CD4-positive, alpha-beta memory T cell (primary cell): ENCODE data around the gene EXOC8. TPM values are rescaled to one million over a fixed set of nuclear protein-coding genes. Genes with fewer than 3 reads are reported as not detected.
A peak's percentile ranks its signal among the peaks of the same experiment; 100 is the strongest.

Experiments
- CTCF ChIA-PET: fragments of 350-600 bp; sonication (Branson Sonifier 250); formaldehyde crosslinking; loops from one replicate; lab custom pipeline; 2021; ENCODE audit warnings: inconsistent platforms; ENCODE audit not compliant: partially characterized antibody; lab: Charles Lee
- POLR2A ChIA-PET: fragments of 350-600 bp; sonication (Branson Sonifier 250); formaldehyde crosslinking; loops from one replicate; lab custom pipeline; 2021; ENCODE audit not compliant: partially characterized antibody; lab: Charles Lee
- DNase-seq, 5 donors: peaks; one replicate each; pipeline versions ENCODE4 v3.0.0 to v3.0.0-alpha.2; 2020 to 2022; ENCODE audit warnings: mixed read lengths in 1 of 5
- H3K27ac ChIP-seq: one replicate; pipeline ENCODE4 v1.7.0; 2013; ENCODE audit warnings: low read depth, low read length
- H3K27me3 ChIP-seq: 2 replicates; pipeline ENCODE4 v1.7.0; 2013; ENCODE audit warnings: mild to moderate bottlenecking, low read length, moderate library complexity; ENCODE audit not compliant: insufficient read depth
- H3K36me3 ChIP-seq: 2 replicates; pipeline ENCODE4 v1.7.0; 2013; ENCODE audit warnings: mild to moderate bottlenecking, low read length, moderate library complexity; ENCODE audit not compliant: insufficient read depth
- H3K4me1 ChIP-seq: 2 replicates; pipeline ENCODE4 v1.7.0; 2013; ENCODE audit warnings: mild to moderate bottlenecking, low read length, moderate library complexity; ENCODE audit not compliant: insufficient read depth
- H3K4me3 ChIP-seq, 2 donors: one replicate each; pipeline ENCODE4 v1.7.0; 2013; ENCODE audit warnings: low read length in 2 of 2, mild to moderate bottlenecking in 1 of 2
- H3K9me3 ChIP-seq, 2 donors: one replicate each; pipeline ENCODE4 v1.7.0; 2013; ENCODE audit warnings: low read length in 2 of 2, control low read depth in 1 of 2; ENCODE audit not compliant: control insufficient read depth in 1 of 2
- H3K27ac Mint-ChIP-seq, 7 donors: one replicate each; pipeline ENCODE4 v1.8.0; 2020 to 2021; ENCODE audit warnings: mixed read lengths in 7 of 7, mild to moderate bottlenecking in 6 of 7, inconsistent platforms in 3 of 7, moderate library complexity in 3 of 7
- H3K27me3 Mint-ChIP-seq, 2 donors: one replicate each; pipeline ENCODE4 v1.8.0; 2020 to 2021; ENCODE audit warnings: mixed read lengths in 2 of 2
- H3K36me3 Mint-ChIP-seq, 2 donors: one replicate each; pipeline ENCODE4 v1.8.0; 2020 to 2021; ENCODE audit warnings: mixed read lengths in 2 of 2, inconsistent platforms in 1 of 2, mild to moderate bottlenecking in 1 of 2
- H3K4me1 Mint-ChIP-seq, 4 donors: one replicate each; pipeline ENCODE4 v1.8.0; 2020 to 2021; ENCODE audit warnings: mixed read lengths in 4 of 4, mild to moderate bottlenecking in 1 of 4
- H3K4me3 Mint-ChIP-seq, 8 donors: one replicate each; pipeline ENCODE4 v1.8.0; 2020 to 2021; ENCODE audit warnings: mixed read lengths in 8 of 8, mild to moderate bottlenecking in 7 of 8, moderate library complexity in 6 of 8, inconsistent platforms in 3 of 8
- H3K9me3 Mint-ChIP-seq, 8 donors: one replicate each; pipeline ENCODE4 v1.8.0; 2020 to 2021; ENCODE audit warnings: mixed read lengths in 8 of 8, mild to moderate bottlenecking in 5 of 8, inconsistent platforms in 3 of 8, moderate library complexity in 1 of 8
- intact Hi-C: fragments of 100-400 bp; cut with micrococcal nuclease; formaldehyde crosslinking; loops from one replicate; pipeline ENCODE4 v1.15.1; 2023
- polyA plus RNA-seq, 2 donors: library from polyadenylated mRNA; unstranded; fragments of 300-500 nt; fragmentation: Illumina TruSeq; gene quantifications; one replicate each; pipeline ENCODE4 v1.2.3, GENCODE V29; 2021
- total RNA-seq, 2 experiments: library from RNA; stranded (reverse); gene quantifications; one replicate each; pipeline ENCODE4 v1.2.3, GENCODE V29; 2021

Gene EXOC8
- total and polyA plus RNA-seq, 4 experiments from 2014 or later, result 2.2 to 37.7 (median 20.4) TPM

DNA sequence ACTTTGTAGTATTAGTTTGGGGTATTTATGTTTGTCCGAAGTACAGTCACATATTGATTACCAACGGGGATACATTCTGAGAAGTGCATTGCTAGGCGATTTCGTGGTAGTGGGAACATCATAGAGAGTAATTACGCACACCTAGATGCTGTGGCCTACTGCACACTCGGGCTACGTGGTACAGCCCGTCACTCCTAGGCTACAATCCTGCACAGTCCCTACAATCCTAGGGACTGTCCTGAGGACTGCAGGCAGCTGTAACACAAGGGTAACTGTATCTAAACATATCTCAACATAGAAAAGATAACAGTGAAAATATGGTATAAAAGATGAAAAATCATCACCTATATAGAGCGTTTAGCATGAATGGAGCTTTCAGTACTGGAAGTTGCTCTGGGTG, 18.6 kb downstream of the EXOC8 start:
- no peaks in the 10 kb centered on the region for H3K4me1 ChIP-seq
- no peaks in the 10 kb centered on the region for H3K27me3 ChIP-seq
- POLR2A ChIA-PET, result no interaction called here
- peaks cover 0 to 2% (median 0%) of the 10 kb centered on the region in 8 donors for H3K9me3 Mint-ChIP-seq
- no peaks in the 10 kb centered on the region for H3K36me3 ChIP-seq
- no peak overlapping the region for H3K4me3 Mint-ChIP-seq
- no peak overlapping the region for H3K4me3 ChIP-seq
- no peaks in the 10 kb centered on the region for H3K9me3 ChIP-seq
- H3K27ac ChIP-seq, result no peak overlapping the region
- intact Hi-C loops, result no loop called here
- H3K4me1 Mint-ChIP-seq, result no peaks in the 10 kb centered on the region
- CTCF ChIA-PET, result interaction anchor here (3.1 kb wide), 1 partner anchor 18 kb away, joined by 12 read pairs; the partner anchor contains the start of genes EXOC8 and SPRTN
- DNase-seq, result no peak
- H3K27ac Mint-ChIP-seq, result peak overlapping the region in 1 of 7 donors; percentile 88
- H3K27me3 Mint-ChIP-seq, result peaks cover 0 to 1% of the 10 kb centered on the region in 2 donors
- no peaks in the 10 kb centered on the region for H3K36me3 Mint-ChIP-seq

DNA sequence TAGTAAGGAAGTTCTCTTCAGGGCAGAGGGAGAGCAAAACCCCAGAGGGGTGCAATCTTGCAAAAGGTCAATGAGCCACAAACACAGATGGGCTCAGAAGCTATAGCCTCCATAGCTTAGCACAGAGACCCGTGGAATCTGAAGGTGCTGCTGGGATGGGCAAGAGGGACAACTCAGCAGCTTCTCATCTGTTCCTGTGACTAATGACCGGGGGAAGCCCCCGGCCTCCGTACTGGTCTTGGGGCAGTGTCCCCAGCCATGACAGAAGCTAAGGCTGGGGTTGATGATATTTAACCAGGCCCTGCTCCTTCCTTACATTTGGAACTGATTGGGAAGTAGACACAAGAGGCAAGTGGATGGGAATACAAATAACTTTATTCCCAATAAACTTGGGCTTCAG, 19.1 kb downstream of the EXOC8 start:
- Histone ChIP-seq H3K27me3 (no peaks in the 10 kb centered on the region), H3K27ac (no peak overlapping the region), H3K36me3 (no peaks in the 10 kb centered on the region), H3K4me3 (no peak overlapping the region), H3K4me1 (no peaks in the 10 kb centered on the region), H3K9me3 (no peaks in the 10 kb centered on the region)
- Mint-ChIP-seq H3K9me3 (peaks cover 0 to 2% (median 0%) of the 10 kb centered on the region in 8 donors), H3K36me3 (no peaks in the 10 kb centered on the region), H3K4me1 (no peaks in the 10 kb centered on the region), H3K27me3 (peaks cover 0 to 1% of the 10 kb centered on the region in 2 donors), H3K27ac (no peak overlapping the region), H3K4me3 (no peak overlapping the region)
- ChIA-PET CTCF (interaction anchor here (3.1 to 4.4 kb wide), 2 partner anchors 19 to 284 kb away, joined by 12 to 20 read pairs; partner anchors contain the start of genes EXOC8 and SPRTN), POLR2A (no interaction called here)
- no peak for DNase-seq
- intact Hi-C loops, result no loop called here

DNA sequence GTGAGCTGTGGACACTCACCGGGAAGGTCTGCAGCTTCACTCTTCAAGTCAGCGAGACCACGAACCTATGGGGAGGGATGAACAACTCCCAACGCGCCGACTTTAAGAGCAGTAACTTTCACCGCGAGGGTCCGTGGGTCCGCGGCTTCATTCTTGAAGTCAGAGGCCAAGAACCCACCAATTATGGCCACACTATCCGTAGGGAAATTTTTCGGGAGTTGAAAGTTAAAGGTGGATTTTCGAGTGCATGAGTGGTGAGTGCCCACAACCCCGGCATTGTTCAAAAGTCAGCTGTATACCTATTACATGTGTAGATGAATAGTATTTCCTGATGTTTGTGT, 19.7 kb downstream of the EXOC8 start:
- ChIA-PET POLR2A (no interaction called here), CTCF (interaction anchor here (0.8 to 4.4 kb wide), 3 partner anchors 11 to 285 kb away, joined by 3 to 20 read pairs (median 12); partner anchors contain the start of genes EXOC8 and SPRTN)
- intact Hi-C loops, result no loop called here
- DNase-seq, result no peak
- Histone ChIP-seq H3K4me3 (no peak overlapping the region), H3K4me1 (no peaks in the 10 kb centered on the region), H3K27ac (no peak overlapping the region), H3K9me3 (no peaks in the 10 kb centered on the region), H3K27me3 (no peaks in the 10 kb centered on the region), H3K36me3 (no peaks in the 10 kb centered on the region)
- Mint-ChIP-seq H3K36me3 (no peaks in the 10 kb centered on the region), H3K9me3 (peaks cover 0 to 2% (median 0%) of the 10 kb centered on the region in 8 donors), H3K4me1 (no peaks in the 10 kb centered on the region), H3K27ac (no peak overlapping the region), H3K4me3 (no peak overlapping the region), H3K27me3 (peaks cover 0 to 1% of the 10 kb centered on the region in 2 donors)

DNA sequence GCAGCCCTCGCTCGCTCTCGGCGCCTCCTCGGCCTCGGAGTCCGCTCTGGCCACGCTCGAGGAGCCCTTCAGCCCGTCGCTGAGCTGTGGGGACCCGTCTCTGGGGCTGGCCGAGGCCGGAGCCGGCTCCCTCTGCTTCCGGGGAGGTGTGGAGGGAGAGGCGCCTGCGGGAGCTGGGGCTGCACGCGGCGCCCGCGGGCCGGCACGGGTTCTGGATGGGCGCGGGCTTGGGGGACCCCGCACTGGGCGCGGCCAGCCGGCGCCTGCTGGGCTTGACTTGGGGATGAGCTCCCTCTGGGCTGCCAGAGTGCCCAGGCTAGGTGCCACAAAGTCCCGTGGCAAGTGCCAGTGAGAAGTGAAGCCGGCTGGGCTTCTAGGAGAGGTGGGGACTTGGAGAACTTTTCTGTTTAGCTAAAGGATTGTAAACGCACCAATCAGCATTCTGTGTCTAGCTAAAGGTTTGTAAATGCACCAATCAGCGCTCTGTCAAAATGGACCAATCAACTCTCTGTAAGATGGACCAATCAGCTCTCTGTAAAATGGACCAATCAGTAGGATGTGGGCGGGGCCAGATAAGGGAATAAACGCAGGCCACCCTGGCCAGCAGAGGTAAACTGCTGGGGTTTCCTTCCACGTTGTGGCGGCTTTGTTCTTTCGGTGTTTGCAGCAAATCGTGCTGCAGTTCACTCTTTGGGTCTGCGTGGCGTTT, 20.2 kb downstream of the EXOC8 start:
- peaks cover 0 to 1% of the 10 kb centered on the region in 2 donors for H3K27me3 Mint-ChIP-seq
- H3K4me1 Mint-ChIP-seq, result no peaks in the 10 kb centered on the region
- peaks cover 0 to 2% (median 0%) of the 10 kb centered on the region in 8 donors for H3K9me3 Mint-ChIP-seq
- intact Hi-C loops, result no loop called here
- no peak overlapping the region for H3K4me3 Mint-ChIP-seq
- no peaks in the 10 kb centered on the region for H3K27me3 ChIP-seq
- no peak overlapping the region for H3K4me3 ChIP-seq
- H3K36me3 Mint-ChIP-seq, result no peaks in the 10 kb centered on the region
- H3K27ac ChIP-seq, result no peak overlapping the region
- POLR2A ChIA-PET, result no interaction called here
- CTCF ChIA-PET, result interaction anchor here (0.8 to 4.4 kb wide), 4 partner anchors 10 to 285 kb away, joined by 3 to 20 read pairs (median 8); partner anchors contain the start of genes EXOC8 and SPRTN
- H3K27ac Mint-ChIP-seq, result no peak overlapping the region
- H3K4me1 ChIP-seq, result no peaks in the 10 kb centered on the region
- no peak for DNase-seq
- no peaks in the 10 kb centered on the region for H3K9me3 ChIP-seq
- H3K36me3 ChIP-seq, result no peaks in the 10 kb centered on the region

DNA sequence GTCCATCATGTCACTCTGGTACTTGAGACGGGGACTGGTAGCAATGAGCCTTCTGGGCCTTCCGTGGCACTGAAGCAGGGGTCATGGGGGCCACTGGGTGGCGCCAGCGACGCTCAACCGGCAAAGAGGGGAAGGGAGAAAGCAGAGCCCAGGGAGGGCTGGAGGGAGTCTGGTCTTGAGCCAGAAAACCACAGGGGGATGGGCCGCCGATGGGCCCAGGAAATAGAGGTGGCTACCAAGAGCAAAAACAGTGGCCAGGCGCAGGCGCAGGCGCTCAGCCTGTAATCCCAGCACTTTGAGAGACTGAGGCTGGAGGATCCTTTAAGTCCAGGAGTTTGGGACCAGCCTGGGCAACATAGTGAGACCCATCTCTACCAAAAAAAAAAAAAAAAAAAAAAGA, 21.8 kb downstream of the EXOC8 start:
- POLR2A ChIA-PET, result interaction anchor here (1.6 kb wide), 1 partner anchor 48 kb away, joined by 3 read pairs; no protein-coding TSS in a partner anchor
- intact Hi-C loops, result loop anchor here (1.0 kb wide), 1 partner anchor 287 kb away; no protein-coding TSS in a partner anchor

DNA sequence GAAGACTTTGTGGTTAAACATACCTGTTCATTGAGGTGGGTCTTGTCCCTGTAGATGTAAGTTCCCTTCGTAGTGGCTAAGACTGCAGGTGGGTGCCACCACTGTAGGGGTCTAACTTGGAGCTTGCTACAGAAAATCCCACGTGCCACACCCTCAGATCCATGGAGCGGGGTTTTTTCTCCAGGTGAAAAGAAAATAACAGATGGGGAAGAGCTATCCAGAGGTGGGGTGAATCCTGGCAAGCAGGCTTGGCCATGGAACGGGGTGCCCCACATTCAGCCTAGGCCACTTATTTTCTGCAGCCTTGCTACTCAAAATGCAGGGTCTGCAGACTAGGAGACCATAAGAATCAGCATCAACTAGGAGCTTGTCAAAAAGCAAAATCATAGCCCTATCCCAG, 24.0 kb downstream of the EXOC8 start:
- Histone ChIP-seq H3K27ac (no peak overlapping the region), H3K4me3 (no peak overlapping the region), H3K27me3 (no peaks in the 10 kb centered on the region), H3K4me1 (no peaks in the 10 kb centered on the region), H3K9me3 (no peaks in the 10 kb centered on the region), H3K36me3 (no peaks in the 10 kb centered on the region)
- Mint-ChIP-seq H3K27ac (no peak overlapping the region), H3K36me3 (no peaks in the 10 kb centered on the region), H3K4me1 (no peaks in the 10 kb centered on the region), H3K4me3 (no peak overlapping the region), H3K27me3 (peaks cover 0 to 1% of the 10 kb centered on the region in 2 donors), H3K9me3 (peaks cover 0 to 2% (median 0%) of the 10 kb centered on the region in 8 donors)
- ChIA-PET CTCF (no interaction called here), POLR2A (interaction anchor here (1.6 kb wide), 1 partner anchor 25 kb away, joined by 5 read pairs; the partner anchor contains the start of genes EXOC8 and SPRTN)
- intact Hi-C loops, result no loop called here
- DNase-seq, result no peak

More for the DNA sequence above, 21.8 kb downstream of the EXOC8 start:
- Mint-ChIP-seq H3K27me3 (peaks cover 0 to 1% of the 10 kb centered on the region in 2 donors), H3K4me1 (no peaks in the 10 kb centered on the region), H3K36me3 (no peaks in the 10 kb centered on the region), H3K9me3 (peaks cover 0 to 2% (median 0%) of the 10 kb centered on the region in 8 donors), H3K4me3 (peak overlapping the region in 1 of 8 donors; percentile 26), H3K27ac (peak overlapping the region in 1 of 7 donors; percentile 19)
- no peak overlapping the region for H3K27ac ChIP-seq
- CTCF ChIA-PET, result interaction anchor here (0.7 to 4.4 kb wide), 14 partner anchors 9 to 296 kb away, joined by 3 to 20 read pairs (median 4); partner anchors contain the start of genes EXOC8 and SPRTN
- no peaks in the 10 kb centered on the region for H3K9me3 ChIP-seq
- no peaks in the 10 kb centered on the region for H3K27me3 ChIP-seq
- peak in 4 of 5 donors; percentile 15 to 38 (median 18) for DNase-seq
- no peaks in the 10 kb centered on the region for H3K36me3 ChIP-seq
- H3K4me1 ChIP-seq, result no peaks in the 10 kb centered on the region
- H3K4me3 ChIP-seq, result no peak overlapping the region

DNA sequence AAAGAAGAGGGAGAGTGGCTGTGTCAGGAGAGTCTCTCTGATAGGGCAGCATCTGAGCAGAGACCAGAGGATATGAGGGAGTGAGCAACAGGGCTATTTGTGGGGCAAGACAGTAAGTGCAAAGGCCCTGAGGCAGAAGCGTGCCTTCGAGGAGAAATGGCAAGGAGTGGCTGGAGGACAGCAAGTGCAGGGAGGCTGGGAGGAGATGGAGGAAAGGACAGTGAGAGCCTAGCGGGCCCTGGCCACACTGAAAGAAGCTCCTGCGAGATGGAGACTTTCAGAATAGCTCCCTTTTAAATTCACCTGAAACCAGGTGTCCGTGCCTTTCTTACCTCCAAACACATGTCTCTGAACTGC, 25.2 kb downstream of the EXOC8 start:
- CTCF ChIA-PET, result no interaction called here
- Histone ChIP-seq H3K27me3 (no peaks in the 10 kb centered on the region), H3K36me3 (no peaks in the 10 kb centered on the region), H3K4me1 (no peaks in the 10 kb centered on the region), H3K9me3 (no peaks in the 10 kb centered on the region), H3K27ac (no peak overlapping the region), H3K4me3 (no peak overlapping the region)
- H3K36me3 Mint-ChIP-seq, result no peaks in the 10 kb centered on the region
- H3K4me3 Mint-ChIP-seq, result no peak overlapping the region
- no peaks in the 10 kb centered on the region for H3K4me1 Mint-ChIP-seq
- H3K27ac Mint-ChIP-seq, result peak overlapping the region in 1 of 7 donors; percentile 80
- no peak for DNase-seq
- H3K27me3 Mint-ChIP-seq, result peaks cover 0 to 1% of the 10 kb centered on the region in 2 donors
- no peaks in the 10 kb centered on the region for H3K9me3 Mint-ChIP-seq
- POLR2A ChIA-PET, result no interaction called here
- intact Hi-C loops, result no loop called here
